IgD-negative memory B cell (primary cell): ENCODE data around the gene ALDH4A1. TPM values are rescaled to one million over a fixed set of nuclear protein-coding genes. Genes with fewer than 3 reads are reported as not detected.

Source experiments
- polyA plus RNA-seq: library from polyadenylated mRNA; unstranded; fragments of 300-500 nt; fragmentation: Illumina TruSeq; gene quantifications from one replicate; pipeline ENCODE4 v1.2.3, GENCODE V29; 2021

Gene ALDH4A1
- polyA plus RNA-seq, 1 donor from 2014 or later, result 2.8 TPM

Other genes starting within 250 kb of the ALDH4A1 start
- not detected for gene TAS1R2, start 42.9 kb downstream of the ALDH4A1 start, polyA plus RNA-seq
- gene IFFO2, start 54.1 kb upstream of the ALDH4A1 start, polyA plus RNA-seq, result 1.5 TPM